A549 (cell line): ENCODE data around the gene BSND. TPM values are rescaled to one million over a fixed set of nuclear protein-coding genes. Genes with fewer than 3 reads are reported as not detected.

ENCODE experiments used
- ATAC-seq, 2 experiments: fragments of 200-7000 bp in 1 of 2; fragments of >200 bp in 1 of 2; cut with Nextera tagmentation in 1 of 2; cut with Tn5 transposase in 1 of 2; 3 replicates each; pipeline versions ENCODE4 v1.8.0 to v1.9.1; 2018 to 2020; ENCODE audit warnings: mild to moderate bottlenecking in 1 of 2, moderate library complexity in 1 of 2
- CTCF ChIA-PET: fragments of 300-600 bp; sonication (Branson Sonifier 250); formaldehyde crosslinking; extraction: SDS; loops from one replicate; lab custom pipeline; 2021; ENCODE audit warnings: antibody characterized with exemption, inconsistent platforms; lab: Yijun Ruan, JAX
- POLR2A ChIA-PET: fragments of 350-600 bp; formaldehyde crosslinking; extraction: SDS; loops from one replicate; lab custom pipeline; 2021; ENCODE audit warnings: antibody characterized with exemption, inconsistent platforms; lab: Yijun Ruan, JAX
- DNase-seq, 2 experiments: peaks; one replicate each; pipeline versions ENCODE4 v3.0.0 to v3.0.0-alpha.2; 2011 to 2016; ENCODE audit warnings: low read depth in 1 of 2, low spot score in 1 of 2
- FAIRE-seq: peaks from 2 replicates; lab custom pipeline; 2011; peaks lifted over from hg19 to GRCh38; lab: Jason Lieb, UNC
- H3K27ac ChIP-seq, 2 experiments: fragments of >200 bp; sonication (Bioruptor Twin); formaldehyde crosslinking; 3 replicates each; pipeline ENCODE4 v1.5.1; 2016 to 2017
- H3K4me1 ChIP-seq: fragments of >200 bp; sonication (Bioruptor Twin); formaldehyde crosslinking; 3 replicates; pipeline ENCODE4 v1.6.1; 2016
- H3K4me2 ChIP-seq: fragments of >200 bp; sonication (Bioruptor Twin); formaldehyde crosslinking; 3 replicates; pipeline ENCODE4 v1.6.1; 2016
- H3K4me3 ChIP-seq: fragments of >200 bp; sonication (Bioruptor Twin); formaldehyde crosslinking; 3 replicates; pipeline ENCODE4 v1.5.1; 2016
- H3K9me3 ChIP-seq: fragments of >200 bp; sonication (Bioruptor Twin); formaldehyde crosslinking; 3 replicates; pipeline ENCODE4 v1.6.1; 2016
- CBX8 ChIP-seq: fragments of 200-600 bp; sonication (generic); IDR thresholded peaks from 2 replicates; pipeline ENCODE4 v1.6.1; 2016
- CEBPB ChIP-seq, 2 experiments: fragments of >200 bp in 1 of 2; sonication (Bioruptor Twin) in 1 of 2; formaldehyde crosslinking in 1 of 2; IDR thresholded peaks; 2 replicates each; pipeline ENCODE4 v1.6.1; 2012 to 2016
- CHD2 ChIP-seq: fragments of 150-350 bp; IDR thresholded peaks from 2 replicates; pipeline ENCODE4 v1.6.1; 2014; ENCODE audit warnings: low read length; ENCODE audit not compliant: partially characterized antibody
- CHD4 ChIP-seq: fragments of 200-600 bp; sonication (generic); IDR thresholded peaks from 2 replicates; pipeline ENCODE4 v1.6.1; 2016; ENCODE audit warnings: antibody characterized with exemption, mild to moderate bottlenecking, borderline replicate concordance
- ESRRA ChIP-seq: fragments of 150-350 bp; IDR thresholded peaks from 2 replicates; pipeline ENCODE4 v1.6.1; 2014; ENCODE audit warnings: mild to moderate bottlenecking, low read length, borderline replicate concordance
- FOSB ChIP-seq: fragments of 250-450 bp; sonication (Bioruptor Pico); IDR thresholded peaks from 2 replicates; pipeline ENCODE4 v1.5.0; 2020; ENCODE audit warnings: mild to moderate bottlenecking, moderate library complexity
- GATA3 ChIP-seq: IDR thresholded peaks from 2 replicates; pipeline ENCODE4 v1.6.1; 2012; ENCODE audit warnings: borderline replicate concordance
- HEYL ChIP-seq: fragments of 250-450 bp; sonication (Bioruptor Pico); IDR thresholded peaks from 2 replicates; pipeline ENCODE4 v1.8.0; 2021; ENCODE audit warnings: mild to moderate bottlenecking, moderate library complexity
- HOXB5 ChIP-seq: fragments of 250-450 bp; sonication (Bioruptor Pico); IDR thresholded peaks from 2 replicates; pipeline ENCODE4 v1.5.0; 2020; ENCODE audit warnings: mild to moderate bottlenecking, moderate library complexity
- PHF8 ChIP-seq: fragments of 200-600 bp; sonication (generic); IDR thresholded peaks from 2 replicates; pipeline ENCODE4 v1.6.1; 2016; ENCODE audit warnings: low read depth, mild to moderate bottlenecking, antibody characterized with exemption, moderate library complexity, borderline replicate concordance
- POLR2A ChIP-seq: IDR thresholded peaks from 2 replicates; pipeline ENCODE4 v1.6.1; 2012; ENCODE audit warnings: mild to moderate bottlenecking, low read length
- SMC3 ChIP-seq: fragments of >200 bp; sonication (Bioruptor Twin); formaldehyde crosslinking; IDR thresholded peaks from 3 replicates; pipeline ENCODE4 v1.6.1; 2018; ENCODE audit warnings: inconsistent platforms
- TFCP2L1 ChIP-seq: fragments of 250-450 bp; sonication (Bioruptor Pico); IDR thresholded peaks from 2 replicates; pipeline ENCODE4 v1.5.0; 2021; ENCODE audit warnings: mild to moderate bottlenecking
- ZSCAN20 ChIP-seq: fragments of 250-450 bp; sonication (Bioruptor Pico); IDR thresholded peaks from 2 replicates; pipeline ENCODE4 v1.8.0; 2022; ENCODE audit warnings: mild to moderate bottlenecking, moderate library complexity
- WGBS: methylation state at CpG from one replicate; pipeline ENCODE4 v1.1.6; 2017; ENCODE audit errors: missing lambda C conversion rate; 5-methylcytosine and 5-hydroxymethylcytosine counted together
- polyA plus RNA-seq, 4 experiments: library from polyadenylated mRNA; depleted of rRNA in 3 of 4; stranded (reverse); fragments of >200 nt; fragmentation: RNase III in 1 of 4; extraction: RNeasy Plus Mini Kit Qiagen cat#74134 plus additional on column Dnase treatment in 1 of 4; gene quantifications; 2 replicates in 3 of 4; 3 replicates in 1 of 4; pipeline ENCODE4 v1.2.3, GENCODE V29; 2011 to 2017
- TF ChIP-seq, protein P1 (sequence below): fragments of 450-650 bp; IDR thresholded peaks from 2 replicates; pipeline ENCODE4 v1.6.1; 2014; ENCODE audit warnings: antibody characterized with exemption
- TF ChIP-seq, protein P2 (sequence below): fragments of 150-350 bp; IDR thresholded peaks from 2 replicates; pipeline ENCODE4 v1.6.1; 2014; ENCODE audit warnings: low read depth, mild to moderate bottlenecking, low read length
- TF ChIP-seq, protein P3 (sequence below): fragments of 200-600 bp; sonication (generic); IDR thresholded peaks from 2 replicates; pipeline ENCODE4 v1.6.1; 2016; ENCODE audit warnings: antibody characterized with exemption, mild to moderate bottlenecking, moderate library complexity
- TF ChIP-seq, protein P4 (sequence below): IDR thresholded peaks from 2 replicates; pipeline ENCODE4 v1.6.1; 2012

The BSND gene
- polyA plus RNA-seq, 2 of the 4 experiments (the other 2 are of a cell fraction), result not detected

GRCh38 chr1:55055951-55056631, 57.4 kb downstream of the BSND start:
- DNase-seq (no peak), ATAC-seq (no peak)
- H3K4me1 ChIP-seq, result no peaks in the 10 kb centered on the region
- H3K4me2 ChIP-seq, result no peak overlapping the region
- TF ChIP-seq, protein P1, sequence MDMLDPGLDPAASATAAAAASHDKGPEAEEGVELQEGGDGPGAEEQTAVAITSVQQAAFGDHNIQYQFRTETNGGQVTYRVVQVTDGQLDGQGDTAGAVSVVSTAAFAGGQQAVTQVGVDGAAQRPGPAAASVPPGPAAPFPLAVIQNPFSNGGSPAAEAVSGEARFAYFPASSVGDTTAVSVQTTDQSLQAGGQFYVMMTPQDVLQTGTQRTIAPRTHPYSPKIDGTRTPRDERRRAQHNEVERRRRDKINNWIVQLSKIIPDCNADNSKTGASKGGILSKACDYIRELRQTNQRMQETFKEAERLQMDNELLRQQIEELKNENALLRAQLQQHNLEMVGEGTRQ, result no peak
- no peak for TF ChIP-seq FOSB (CRISPR knock-in tag)
- TF ChIP-seq, protein P2, sequence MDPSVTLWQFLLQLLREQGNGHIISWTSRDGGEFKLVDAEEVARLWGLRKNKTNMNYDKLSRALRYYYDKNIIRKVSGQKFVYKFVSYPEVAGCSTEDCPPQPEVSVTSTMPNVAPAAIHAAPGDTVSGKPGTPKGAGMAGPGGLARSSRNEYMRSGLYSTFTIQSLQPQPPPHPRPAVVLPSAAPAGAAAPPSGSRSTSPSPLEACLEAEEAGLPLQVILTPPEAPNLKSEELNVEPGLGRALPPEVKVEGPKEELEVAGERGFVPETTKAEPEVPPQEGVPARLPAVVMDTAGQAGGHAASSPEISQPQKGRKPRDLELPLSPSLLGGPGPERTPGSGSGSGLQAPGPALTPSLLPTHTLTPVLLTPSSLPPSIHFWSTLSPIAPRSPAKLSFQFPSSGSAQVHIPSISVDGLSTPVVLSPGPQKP, result no peak
- TF ChIP-seq, all 56 proteins: peak for 0
- Histone ChIP-seq H3K9me3 (no peaks in the 10 kb centered on the region), H3K27ac (no peak overlapping the region), H3K4me3 (no peak overlapping the region)
- no peak for FAIRE-seq
- WGBS, result 91% methylated on average over 13 of the region's 42 CpGs
- ChIA-PET POLR2A (no interaction called here), CTCF (no interaction called here)

DNA sequence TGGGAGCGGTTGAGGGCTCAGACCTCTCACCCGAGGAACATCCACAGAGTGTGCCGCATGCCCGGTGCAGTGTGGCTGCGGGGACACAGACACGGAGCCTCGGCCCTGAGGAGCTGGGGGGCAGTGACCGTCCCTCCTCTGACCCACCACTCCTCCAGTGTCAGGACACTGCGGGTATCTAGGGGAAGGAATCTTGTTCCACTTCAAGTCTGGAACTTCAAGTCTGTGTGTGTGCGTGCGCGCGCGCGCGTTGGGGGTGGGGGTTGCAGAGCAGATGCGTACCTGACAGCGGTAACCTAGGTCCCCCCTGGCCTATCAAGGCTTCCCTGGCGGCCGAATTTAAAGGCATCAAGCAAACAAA, 57.9 kb downstream of the BSND start:
- FAIRE-seq, result no peak
- no peak for ATAC-seq
- no peaks in the 10 kb centered on the region for H3K4me1 ChIP-seq

DNA sequence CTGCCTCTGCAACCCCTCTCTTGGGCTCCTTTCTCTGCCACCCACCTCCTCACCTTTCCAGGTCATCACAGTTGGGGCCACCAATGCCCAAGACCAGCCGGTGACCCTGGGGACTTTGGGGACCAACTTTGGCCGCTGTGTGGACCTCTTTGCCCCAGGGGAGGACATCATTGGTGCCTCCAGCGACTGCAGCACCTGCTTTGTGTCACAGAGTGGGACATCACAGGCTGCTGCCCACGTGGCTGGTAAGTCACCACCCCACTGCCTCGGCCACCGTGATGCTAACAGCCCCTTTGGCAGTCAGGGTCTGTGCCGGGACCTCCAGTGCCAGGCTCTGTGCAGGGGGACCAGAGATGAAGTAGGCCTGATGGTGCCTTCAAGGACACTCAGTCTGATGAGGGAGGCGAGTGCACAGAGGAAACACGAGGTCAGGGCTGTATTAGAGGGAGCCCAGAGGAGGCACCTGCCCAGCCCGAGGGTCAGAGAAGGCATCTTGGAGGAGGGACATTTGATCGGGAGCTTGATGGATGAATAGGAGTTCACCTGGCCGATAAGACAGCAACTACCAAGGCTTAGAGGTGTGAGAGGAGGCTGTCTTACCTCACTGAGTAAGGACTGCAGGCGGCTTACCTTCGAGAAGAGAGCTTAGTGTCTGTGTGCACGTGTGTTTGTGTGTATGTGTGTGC, 58.7 kb downstream of the BSND start:
- CTCF ChIA-PET, result interaction anchor here (3.0 kb wide), 1 partner anchor 9 kb away, joined by 8 read pairs; no protein-coding TSS in a partner anchor
- no peak for FAIRE-seq
- POLR2A ChIA-PET, result no interaction called here

More for the DNA sequence above, 57.9 kb downstream of the BSND start:
- ChIA-PET CTCF (no interaction called here), POLR2A (no interaction called here)
- Histone ChIP-seq H3K4me2 (no peak overlapping the region), H3K9me3 (no peaks in the 10 kb centered on the region), H3K27ac (no peak overlapping the region), H3K4me3 (no peak overlapping the region)
- WGBS, result 95% methylated on average over 12 of the region's 20 CpGs
- DNase-seq, result no peak
- TF ChIP-seq, protein P3, sequence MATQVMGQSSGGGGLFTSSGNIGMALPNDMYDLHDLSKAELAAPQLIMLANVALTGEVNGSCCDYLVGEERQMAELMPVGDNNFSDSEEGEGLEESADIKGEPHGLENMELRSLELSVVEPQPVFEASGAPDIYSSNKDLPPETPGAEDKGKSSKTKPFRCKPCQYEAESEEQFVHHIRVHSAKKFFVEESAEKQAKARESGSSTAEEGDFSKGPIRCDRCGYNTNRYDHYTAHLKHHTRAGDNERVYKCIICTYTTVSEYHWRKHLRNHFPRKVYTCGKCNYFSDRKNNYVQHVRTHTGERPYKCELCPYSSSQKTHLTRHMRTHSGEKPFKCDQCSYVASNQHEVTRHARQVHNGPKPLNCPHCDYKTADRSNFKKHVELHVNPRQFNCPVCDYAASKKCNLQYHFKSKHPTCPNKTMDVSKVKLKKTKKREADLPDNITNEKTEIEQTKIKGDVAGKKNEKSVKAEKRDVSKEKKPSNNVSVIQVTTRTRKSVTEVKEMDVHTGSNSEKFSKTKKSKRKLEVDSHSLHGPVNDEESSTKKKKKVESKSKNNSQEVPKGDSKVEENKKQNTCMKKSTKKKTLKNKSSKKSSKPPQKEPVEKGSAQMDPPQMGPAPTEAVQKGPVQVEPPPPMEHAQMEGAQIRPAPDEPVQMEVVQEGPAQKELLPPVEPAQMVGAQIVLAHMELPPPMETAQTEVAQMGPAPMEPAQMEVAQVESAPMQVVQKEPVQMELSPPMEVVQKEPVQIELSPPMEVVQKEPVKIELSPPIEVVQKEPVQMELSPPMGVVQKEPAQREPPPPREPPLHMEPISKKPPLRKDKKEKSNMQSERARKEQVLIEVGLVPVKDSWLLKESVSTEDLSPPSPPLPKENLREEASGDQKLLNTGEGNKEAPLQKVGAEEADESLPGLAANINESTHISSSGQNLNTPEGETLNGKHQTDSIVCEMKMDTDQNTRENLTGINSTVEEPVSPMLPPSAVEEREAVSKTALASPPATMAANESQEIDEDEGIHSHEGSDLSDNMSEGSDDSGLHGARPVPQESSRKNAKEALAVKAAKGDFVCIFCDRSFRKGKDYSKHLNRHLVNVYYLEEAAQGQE, result no peak
- TF ChIP-seq GATA3 (no peak), POLR2A (no peak), SMC3 (no peak), CHD4 (no peak), ZSCAN20 (no peak), HOXB5 (CRISPR knock-in tag) (no peak), CHD2 (no peak), HEYL (CRISPR knock-in tag) (no peak), ESRRA (no peak)
- TF ChIP-seq, protein P4, sequence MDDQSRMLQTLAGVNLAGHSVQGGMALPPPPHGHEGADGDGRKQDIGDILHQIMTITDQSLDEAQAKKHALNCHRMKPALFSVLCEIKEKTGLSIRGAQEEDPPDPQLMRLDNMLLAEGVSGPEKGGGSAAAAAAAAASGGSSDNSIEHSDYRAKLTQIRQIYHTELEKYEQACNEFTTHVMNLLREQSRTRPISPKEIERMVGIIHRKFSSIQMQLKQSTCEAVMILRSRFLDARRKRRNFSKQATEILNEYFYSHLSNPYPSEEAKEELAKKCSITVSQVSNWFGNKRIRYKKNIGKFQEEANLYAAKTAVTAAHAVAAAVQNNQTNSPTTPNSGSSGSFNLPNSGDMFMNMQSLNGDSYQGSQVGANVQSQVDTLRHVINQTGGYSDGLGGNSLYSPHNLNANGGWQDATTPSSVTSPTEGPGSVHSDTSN, result no peak

More for the DNA sequence above, 58.7 kb downstream of the BSND start:
- H3K4me1 ChIP-seq, result no peaks in the 10 kb centered on the region
- DNase-seq (no peak), ATAC-seq (no peak)
- 78% methylated on average over 8 of the region's 15 CpGs for WGBS
- TF ChIP-seq PHF8, result no peak
- no peak for TF ChIP-seq ZSCAN20
- TF ChIP-seq POLR2A, result no peak
- no peak for TF ChIP-seq CEBPB (IDR thresholded peaks at IDR 0.05)
- TF ChIP-seq, protein P2, result no peak
- TF ChIP-seq CHD2, result no peak
- no peak for TF ChIP-seq TFCP2L1 (CRISPR knock-in tag)
- no peak for TF ChIP-seq CBX8
- H3K4me3 ChIP-seq, result no peak overlapping the region
- H3K27ac ChIP-seq, result no peak overlapping the region
- H3K4me2 ChIP-seq, result no peak overlapping the region
- no peaks in the 10 kb centered on the region for H3K9me3 ChIP-seq
